Jurkat, Clone E6-1 (cell line): ENCODE results near the gene PABPC4L. TPM values are rescaled to one million over a fixed set of nuclear protein-coding genes. Genes with fewer than 3 reads are reported as not detected.
"Not testable (repeated sequence)": the region's sequence is repeated elsewhere in the genome, so short reads cannot be mapped to it uniquely, and the experiment has no call there.

ENCODE experiments used
- DNase-seq: peaks from one replicate; pipeline ENCODE4 v3.0.0-alpha.2; 2011; ENCODE audit warnings: low read depth, low spot score
- H3K4me3 ChIP-seq: 2 replicates; pipeline ENCODE4 v1.5.1; 2011; ENCODE audit warnings: mild to moderate bottlenecking, low read length, control low read depth, moderate library complexity
- polyA plus RNA-seq: library from polyadenylated mRNA; unstranded; fragments of >200 nt; gene quantifications from one replicate; pipeline ENCODE4 v1.2.1, GENCODE V29; 2012; ENCODE audit warnings: missing spikeins; ENCODE audit not compliant: insufficient read length, insufficient read depth

Gene PABPC4L
- polyA plus RNA-seq, result not detected

GRCh38 chr4:134201216-134202161, at the start of gene PABPC4L:
Gene PABPC4L, minus strand, starts transcription at chr4:134201789. Its CDS starts 770 bp downstream, at chr4:134201019.
- no peak within 1 kb of the TSS for H3K4me3 ChIP-seq

GRCh38 chr4:134251322-134251721, 49.7 kb upstream of the PABPC4L start:
- no peak for DNase-seq
- no peak overlapping the region for H3K4me3 ChIP-seq

More at GRCh38 chr4:134201216-134202161, at the start of gene PABPC4L:
- DNase-seq, result no peak

DNA sequence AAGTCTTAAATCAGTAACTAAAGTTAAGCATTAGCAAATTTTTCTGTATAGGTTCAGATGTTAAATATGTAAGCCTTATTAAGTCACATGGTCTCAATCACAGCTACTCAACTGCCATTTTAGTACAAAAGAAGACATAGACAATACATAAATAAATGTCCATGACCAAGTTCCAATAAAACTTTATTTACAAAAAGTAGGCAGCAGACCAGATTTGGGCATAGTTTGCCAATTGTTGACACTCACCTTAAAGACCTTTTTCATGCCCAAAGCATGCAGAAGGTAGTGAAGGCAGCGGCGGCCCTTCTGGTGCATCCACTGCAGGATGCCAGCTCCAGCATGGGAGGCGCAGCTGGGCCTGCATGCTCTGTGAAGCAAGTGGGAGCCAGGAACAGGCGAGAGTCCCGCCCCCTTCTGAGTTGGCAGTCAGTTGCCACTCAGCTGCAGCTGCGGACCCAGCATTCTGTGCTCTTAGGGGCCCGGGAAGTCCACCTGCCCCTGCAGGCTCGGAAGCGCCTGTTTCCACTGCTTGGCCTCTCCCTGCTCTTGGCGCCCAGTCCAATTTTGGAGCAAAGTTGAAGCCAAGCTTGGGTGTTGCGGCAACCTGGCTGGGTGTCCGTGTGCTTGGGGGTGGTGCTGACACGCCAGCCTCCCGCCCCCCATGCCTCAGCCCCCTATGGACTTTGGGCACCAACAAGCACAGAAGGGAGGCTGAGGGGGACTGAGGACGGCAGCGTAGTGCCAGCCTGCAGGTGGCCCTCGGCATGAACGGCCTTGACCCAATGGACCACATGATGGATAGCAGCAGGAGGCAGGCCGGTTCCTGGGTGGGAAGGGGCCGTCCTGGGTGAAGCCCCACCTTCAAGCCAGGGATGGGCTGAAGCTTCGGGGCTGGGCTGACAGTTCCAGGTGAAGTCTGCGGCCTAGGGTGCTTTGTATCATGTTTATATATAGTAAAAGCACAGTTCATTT, 42.4 kb upstream of the PABPC4L start:
- no peak overlapping the region for H3K4me3 ChIP-seq
- no peak for DNase-seq

- no peak overlapping the region for H3K4me3 ChIP-seq
Observed at GRCh38 chr4:134219043-134219442, 17.5 kb upstream of the PABPC4L start.

GRCh38 chr4:134216411-134216810, 14.8 kb upstream of the PABPC4L start:
- no peak overlapping the region for H3K4me3 ChIP-seq
- no peak for DNase-seq

More at GRCh38 chr4:134219043-134219442, 17.5 kb upstream of the PABPC4L start:
- DNase-seq, result no peak

DNA sequence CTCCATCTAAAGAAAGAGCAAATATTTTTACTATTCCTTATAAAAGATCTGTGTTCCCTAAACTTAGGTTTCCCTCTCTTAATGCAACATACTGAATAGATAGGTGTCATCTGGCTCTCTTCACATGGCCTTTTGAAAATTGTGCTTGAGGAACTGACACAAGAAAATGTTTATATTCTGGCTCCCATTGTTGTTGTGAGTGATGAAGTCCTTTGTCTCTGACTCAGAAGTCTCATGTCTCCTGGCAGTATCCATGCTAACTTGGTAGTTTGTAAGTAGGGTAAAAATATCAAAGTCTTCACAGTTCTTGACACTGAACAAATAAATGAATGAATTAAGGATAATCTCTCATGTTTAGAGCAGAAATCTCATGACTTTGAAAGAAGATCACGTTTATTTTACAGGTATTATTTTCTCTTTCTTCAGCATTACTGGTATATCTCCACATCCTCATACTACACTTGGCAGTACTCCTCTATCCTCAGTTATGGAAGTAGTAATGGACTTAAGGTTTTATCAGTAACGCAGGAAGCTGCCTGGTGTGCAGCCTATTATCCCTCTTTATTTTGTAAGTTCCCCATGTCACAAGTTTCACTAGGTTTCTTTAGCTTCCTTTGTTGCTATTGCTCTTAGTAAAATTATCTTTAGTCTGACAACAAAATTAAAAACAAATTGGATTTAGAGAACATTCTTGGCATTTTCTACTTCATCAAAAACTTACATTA, 14.2 kb upstream of the PABPC4L start:
- no peak for DNase-seq
- H3K4me3 ChIP-seq, result no peak overlapping the region

- not testable (repeated sequence) for H3K4me3 ChIP-seq, DNase-seq
Observed at GRCh38 chr4:134207955-134208354, 6.4 kb upstream of the PABPC4L start.

- DNase-seq, result no peak
- H3K4me3 ChIP-seq, result no peak overlapping the region
Observed at GRCh38 chr4:134202166-134202956, 772 bp upstream of the PABPC4L start.

DNA sequence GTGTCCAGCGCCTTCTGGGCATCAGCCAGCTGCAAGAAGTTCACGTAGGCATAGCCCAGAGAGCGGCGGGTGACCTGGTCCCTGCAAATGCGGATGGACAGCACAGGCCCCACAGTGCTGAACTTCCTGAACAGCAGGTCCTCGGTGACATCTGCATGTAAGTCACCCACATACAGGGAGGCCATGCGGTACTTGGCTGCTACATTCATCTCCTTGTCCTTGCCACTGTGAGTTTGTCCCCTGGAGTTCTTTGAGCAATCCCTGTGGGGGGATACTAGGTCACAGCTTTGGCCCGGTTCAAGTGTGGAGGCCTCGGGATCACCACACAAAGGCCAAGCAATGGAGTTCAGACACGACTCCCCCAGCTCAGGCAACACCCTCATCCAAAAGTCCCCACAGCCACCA, 776 bp downstream of the PABPC4L start:
- no peak overlapping the region for H3K4me3 ChIP-seq
- DNase-seq, result no peak

GRCh38 chr4:134189949-134190348, 11.6 kb downstream of the PABPC4L start:
- H3K4me3 ChIP-seq, result no peak overlapping the region
- DNase-seq, result no peak

GRCh38 chr4:134189480-134189879, 12.1 kb downstream of the PABPC4L start:
- no peak for DNase-seq
- no peak overlapping the region for H3K4me3 ChIP-seq

DNA sequence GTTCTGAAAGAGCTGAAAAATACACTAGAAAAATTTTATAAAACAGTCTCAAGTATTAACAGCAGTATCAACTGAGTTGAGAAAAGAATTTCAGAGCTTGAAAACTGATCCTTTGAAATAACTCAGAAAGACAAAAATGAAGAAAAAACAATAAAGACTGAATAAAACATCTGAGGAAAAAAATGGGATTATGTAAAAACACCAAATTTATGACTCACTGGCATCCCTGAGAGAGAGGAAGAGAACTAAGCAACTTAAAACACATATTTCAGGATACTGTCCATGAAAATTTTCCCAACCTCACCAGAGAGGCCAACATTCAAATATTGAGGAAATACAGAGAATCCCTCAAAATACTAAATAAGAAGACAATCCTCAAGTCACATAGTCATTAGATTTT, 22.9 kb downstream of the PABPC4L start:
- no peak for DNase-seq
- H3K4me3 ChIP-seq, result no peak overlapping the region

GRCh38 chr4:134174271-134174670, 27.3 kb downstream of the PABPC4L start:
- DNase-seq, result no peak
- H3K4me3 ChIP-seq, result no peak overlapping the region

GRCh38 chr4:134160211-134160610, 41.4 kb downstream of the PABPC4L start:
- H3K4me3 ChIP-seq, result no peak overlapping the region
- no peak for DNase-seq

GRCh38 chr4:134154097-134154496, 47.5 kb downstream of the PABPC4L start:
- H3K4me3 ChIP-seq, result no peak overlapping the region
- no peak for DNase-seq

- DNase-seq, result no peak
- H3K4me3 ChIP-seq, result no peak overlapping the region
Observed at GRCh38 chr4:134147941-134148340, 53.6 kb downstream of the PABPC4L start.
